IPS-20b (cell line): Measurements from ENCODE around the gene AHSG.
"Not testable (repeated sequence)": the region's sequence is repeated elsewhere in the genome, so short reads cannot be mapped to it uniquely, and the experiment has no call there.

Source experiments
- H3K27ac ChIP-seq: one replicate; pipeline ENCODE4 v1.5.1; 2013; ENCODE audit warnings: low read length
- H3K27me3 ChIP-seq: 2 replicates; pipeline ENCODE4 v1.6.1; 2013; ENCODE audit warnings: mild to moderate bottlenecking, low read length, inconsistent platforms; ENCODE audit not compliant: insufficient read depth
- H3K36me3 ChIP-seq: 2 replicates; pipeline ENCODE4 v1.6.1; 2013; ENCODE audit warnings: low read depth, mild to moderate bottlenecking, inconsistent platforms, low read length, moderate library complexity; ENCODE audit not compliant: insufficient read depth
- H3K4me1 ChIP-seq: 2 replicates; pipeline ENCODE4 v1.6.1; 2013; ENCODE audit warnings: mild to moderate bottlenecking, control low read depth, inconsistent platforms, low read length, moderate library complexity; ENCODE audit not compliant: insufficient read depth
- H3K4me3 ChIP-seq: 2 replicates; pipeline ENCODE4 v1.5.1; 2013; ENCODE audit warnings: mild to moderate bottlenecking, low read length, inconsistent platforms
- H3K9ac ChIP-seq: 2 replicates; pipeline ENCODE4 v1.6.1; 2013; ENCODE audit warnings: low read depth, mild to moderate bottlenecking, inconsistent platforms, low read length, moderate library complexity
- H3K9me3 ChIP-seq: 2 replicates; pipeline ENCODE4 v1.6.1; 2013; ENCODE audit warnings: mild to moderate bottlenecking, low read depth, low read length, inconsistent platforms; ENCODE audit not compliant: insufficient read depth

The AHSG gene

DNA sequence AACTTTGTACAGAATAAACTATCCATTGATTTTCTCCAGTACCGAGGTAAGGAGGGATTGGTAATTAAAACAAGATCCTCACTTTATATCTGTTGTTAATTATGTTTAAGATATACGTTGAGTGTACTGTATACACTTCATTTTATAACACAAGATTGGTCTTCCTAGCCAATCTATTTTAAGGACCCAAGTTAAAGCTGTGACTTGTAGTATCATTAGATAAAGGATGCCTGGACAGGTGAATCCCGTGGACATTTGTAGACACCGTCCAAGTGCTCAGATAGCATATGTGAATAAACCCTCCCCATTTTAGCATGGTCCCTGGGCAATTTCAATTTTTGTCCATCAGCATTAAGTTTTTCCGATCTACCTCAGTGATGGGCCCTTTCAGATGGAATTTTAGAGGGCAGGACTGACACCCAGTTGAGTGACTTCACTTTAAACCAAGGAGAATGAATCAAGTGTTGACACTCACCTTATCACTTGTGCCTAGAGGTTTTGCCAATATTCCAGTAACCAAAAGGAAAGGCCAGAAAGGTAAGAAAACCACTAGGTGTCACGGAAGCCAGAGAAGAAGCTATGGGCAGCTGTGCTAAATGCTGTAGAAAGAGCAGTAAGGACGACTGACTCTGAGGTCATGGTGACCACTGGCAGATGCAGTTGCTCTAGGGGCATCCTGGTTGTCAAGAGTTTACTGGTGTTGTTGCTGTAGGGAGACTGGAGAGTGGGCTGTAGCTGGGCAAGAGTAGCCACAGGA, 9.2 kb downstream of the AHSG start:
- no peak overlapping the region for H3K27ac ChIP-seq
- no peak overlapping the region for H3K9ac ChIP-seq
- H3K4me3 ChIP-seq = no peak overlapping the region
- peaks cover 15% of the 10 kb centered on the region for H3K27me3 ChIP-seq
- H3K9me3 ChIP-seq = no peaks in the 10 kb centered on the region
- no peaks in the 10 kb centered on the region for H3K4me1 ChIP-seq
- H3K36me3 ChIP-seq = no peaks in the 10 kb centered on the region

DNA sequence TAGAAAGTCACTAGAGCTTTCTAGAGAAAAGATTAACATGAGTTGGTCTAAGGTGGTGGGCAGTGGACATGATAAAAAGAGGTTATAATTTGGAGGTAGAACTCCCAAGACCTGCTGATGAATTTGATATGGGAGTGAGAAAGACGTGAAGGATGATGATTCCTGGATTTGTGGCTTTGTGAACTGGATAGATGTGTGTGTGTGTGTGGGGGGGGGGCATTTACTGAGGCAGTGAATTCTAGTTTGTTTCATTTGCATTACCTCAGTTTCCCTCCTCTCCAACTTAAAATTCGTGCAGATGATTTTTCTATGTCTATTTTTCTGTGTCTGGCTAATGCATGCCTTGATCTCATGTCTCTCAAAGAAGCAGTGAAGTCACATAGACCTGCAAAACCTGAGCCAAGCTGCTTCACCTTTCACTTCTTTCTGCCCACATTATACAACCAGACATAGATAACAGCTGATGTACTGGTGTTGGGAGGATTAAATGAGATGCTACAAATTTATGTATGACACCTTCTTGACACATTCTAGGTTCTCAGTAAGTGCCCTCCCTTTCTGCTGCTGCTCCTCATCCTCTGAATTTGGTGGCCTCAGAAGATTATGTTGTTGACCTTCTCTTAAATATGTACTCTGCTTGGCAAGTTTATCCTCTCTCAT, 9.9 kb downstream of the AHSG start:
- Histone ChIP-seq H3K36me3 (no peaks in the 10 kb centered on the region), H3K27me3 (peaks cover 8% of the 10 kb centered on the region), H3K4me3 (no peak overlapping the region), H3K27ac (no peak overlapping the region), H3K4me1 (no peaks in the 10 kb centered on the region), H3K9me3 (no peaks in the 10 kb centered on the region), H3K9ac (no peak overlapping the region)

DNA sequence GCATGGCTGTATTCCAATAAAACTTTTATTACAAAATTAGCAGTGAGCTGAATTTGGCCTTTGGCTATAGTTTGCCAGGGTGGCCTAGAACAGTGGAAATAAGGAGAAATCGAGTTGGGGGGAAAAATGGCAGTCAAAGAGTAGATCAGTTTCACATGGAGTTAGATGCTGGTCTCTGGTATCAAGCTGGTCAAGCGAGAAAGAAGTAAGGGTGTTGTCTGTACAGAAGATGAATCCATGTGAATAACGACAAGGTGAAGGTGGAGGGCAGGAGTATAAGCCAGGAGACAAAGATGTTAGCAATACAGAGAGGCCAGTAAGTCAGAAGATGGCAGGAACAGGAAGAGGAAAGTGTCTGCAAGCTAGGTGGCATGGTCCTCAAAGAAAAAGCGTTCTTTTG, 11.7 kb downstream of the AHSG start:
- H3K9me3 ChIP-seq = no peaks in the 10 kb centered on the region
- no peak overlapping the region for H3K9ac ChIP-seq
- no peaks in the 10 kb centered on the region for H3K36me3 ChIP-seq
- no peak overlapping the region for H3K4me3 ChIP-seq
- no peaks in the 10 kb centered on the region for H3K4me1 ChIP-seq
- H3K27ac ChIP-seq = no peak overlapping the region
- H3K27me3 ChIP-seq = no peaks in the 10 kb centered on the region

DNA sequence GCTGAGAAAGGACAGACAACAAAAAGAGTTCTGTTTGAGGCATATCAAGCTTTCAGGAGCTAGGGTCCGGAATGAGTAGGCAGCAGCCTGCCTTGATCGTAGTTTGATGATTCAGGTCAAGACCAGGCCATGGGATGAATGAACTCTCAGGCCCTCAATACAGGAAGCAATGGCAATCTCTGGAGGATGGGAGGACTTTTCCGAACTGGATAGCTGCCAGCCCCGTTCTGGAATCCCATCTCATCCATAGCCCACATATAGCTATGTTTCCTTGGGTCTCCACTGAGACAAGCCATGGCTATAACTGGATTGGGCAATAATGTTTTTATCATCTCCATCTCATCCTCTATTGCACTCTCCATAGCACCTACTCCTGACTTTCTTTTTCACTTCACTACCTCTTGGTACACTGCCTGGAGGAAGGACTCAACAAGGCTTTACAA, 12.8 kb downstream of the AHSG start:
- Histone ChIP-seq H3K4me1 (no peaks in the 10 kb centered on the region), H3K36me3 (no peaks in the 10 kb centered on the region), H3K9ac (no peak overlapping the region), H3K27me3 (no peaks in the 10 kb centered on the region), H3K27ac (no peak overlapping the region), H3K4me3 (no peak overlapping the region), H3K9me3 (no peaks in the 10 kb centered on the region)

DNA sequence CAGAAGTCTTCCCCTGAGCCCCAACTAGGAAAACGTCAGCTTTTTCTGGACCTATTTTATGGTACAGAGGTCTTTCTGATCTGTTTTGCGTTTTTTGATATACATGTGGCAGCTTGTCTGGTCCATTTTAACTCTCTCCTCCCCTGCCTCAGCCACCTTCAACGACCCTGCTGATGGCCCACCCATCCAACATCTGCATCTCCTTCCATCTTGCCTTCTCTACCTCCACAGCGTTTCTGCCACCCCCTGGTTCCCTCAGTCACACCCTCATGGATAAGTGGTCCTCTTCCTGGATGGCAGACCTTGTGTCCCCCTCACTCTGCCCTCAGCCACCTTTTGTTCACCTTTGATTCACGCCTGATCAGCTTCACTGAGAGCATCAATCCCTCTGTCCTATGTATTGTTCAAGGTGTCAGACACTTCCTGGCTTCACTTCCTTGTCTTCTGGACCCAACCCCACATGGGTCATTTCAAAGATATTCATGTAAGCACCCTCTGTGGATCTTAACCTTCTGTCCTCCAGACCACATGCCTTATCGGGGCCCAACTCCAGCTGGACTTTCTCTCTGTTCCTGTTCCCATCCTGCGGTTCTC, 13.5 kb downstream of the AHSG start:
- no peak overlapping the region for H3K27ac ChIP-seq
- H3K9me3 ChIP-seq = no peaks in the 10 kb centered on the region
- H3K27me3 ChIP-seq = no peaks in the 10 kb centered on the region
- no peaks in the 10 kb centered on the region for H3K4me1 ChIP-seq
- no peaks in the 10 kb centered on the region for H3K36me3 ChIP-seq
- H3K9ac ChIP-seq = no peak overlapping the region
- no peak overlapping the region for H3K4me3 ChIP-seq

DNA sequence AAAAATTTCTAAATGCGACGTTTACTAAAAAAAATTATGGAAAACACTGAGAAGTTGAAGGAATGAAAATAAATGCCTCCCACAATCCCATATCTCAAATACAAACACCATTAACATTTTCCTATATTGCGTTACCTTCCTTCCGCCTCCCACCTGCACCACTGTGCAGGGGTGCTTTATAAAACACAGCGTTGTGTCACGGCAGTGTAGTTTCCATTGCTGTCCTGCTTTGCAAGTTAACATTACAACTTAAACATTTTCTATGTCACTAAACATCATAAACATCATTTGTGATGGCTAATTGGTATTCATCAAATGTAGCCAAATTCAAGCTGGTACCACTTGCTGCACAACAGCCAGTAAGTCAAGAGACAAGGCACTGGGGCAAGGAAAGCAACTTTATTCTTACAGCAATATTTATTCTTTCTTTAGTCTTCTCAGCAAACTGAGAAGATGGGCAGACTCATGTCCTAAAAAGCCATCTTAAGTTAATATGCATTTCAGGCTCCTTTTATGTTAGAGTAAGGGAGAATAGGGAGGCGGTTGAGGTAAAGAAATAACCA, 15.1 kb downstream of the AHSG start:
- Histone ChIP-seq H3K9me3 (no peaks in the 10 kb centered on the region), H3K4me1 (no peaks in the 10 kb centered on the region), H3K27me3 (no peaks in the 10 kb centered on the region), H3K4me3 (no peak overlapping the region), H3K27ac (no peak overlapping the region), H3K9ac (no peak overlapping the region), H3K36me3 (no peaks in the 10 kb centered on the region)

DNA sequence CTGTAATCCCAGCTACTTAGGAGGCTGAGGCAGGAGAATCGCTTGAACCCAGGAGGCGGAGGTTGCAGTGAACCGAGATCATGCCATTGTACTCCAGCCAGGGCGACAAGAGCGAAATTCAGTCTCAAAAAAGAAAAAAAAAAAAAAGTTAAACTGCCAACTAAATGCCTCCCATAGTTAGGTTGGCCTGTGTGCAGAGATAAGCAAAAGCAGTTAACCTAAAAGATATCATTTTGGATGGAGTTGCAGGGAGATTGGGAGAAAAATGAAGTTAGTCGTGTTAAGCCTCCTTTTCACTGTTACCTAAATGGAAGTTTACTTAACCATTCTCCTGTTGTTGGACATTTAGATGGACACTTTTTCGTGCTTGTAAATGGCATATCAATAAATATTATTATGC, 15.9 kb downstream of the AHSG start:
- H3K36me3 ChIP-seq = no peaks in the 10 kb centered on the region
- no peaks in the 10 kb centered on the region for H3K4me1 ChIP-seq
- H3K27ac ChIP-seq = no peak overlapping the region
- H3K27me3 ChIP-seq = no peaks in the 10 kb centered on the region
- H3K4me3 ChIP-seq = no peak overlapping the region
- no peak overlapping the region for H3K9ac ChIP-seq
- H3K9me3 ChIP-seq = no peaks in the 10 kb centered on the region

DNA sequence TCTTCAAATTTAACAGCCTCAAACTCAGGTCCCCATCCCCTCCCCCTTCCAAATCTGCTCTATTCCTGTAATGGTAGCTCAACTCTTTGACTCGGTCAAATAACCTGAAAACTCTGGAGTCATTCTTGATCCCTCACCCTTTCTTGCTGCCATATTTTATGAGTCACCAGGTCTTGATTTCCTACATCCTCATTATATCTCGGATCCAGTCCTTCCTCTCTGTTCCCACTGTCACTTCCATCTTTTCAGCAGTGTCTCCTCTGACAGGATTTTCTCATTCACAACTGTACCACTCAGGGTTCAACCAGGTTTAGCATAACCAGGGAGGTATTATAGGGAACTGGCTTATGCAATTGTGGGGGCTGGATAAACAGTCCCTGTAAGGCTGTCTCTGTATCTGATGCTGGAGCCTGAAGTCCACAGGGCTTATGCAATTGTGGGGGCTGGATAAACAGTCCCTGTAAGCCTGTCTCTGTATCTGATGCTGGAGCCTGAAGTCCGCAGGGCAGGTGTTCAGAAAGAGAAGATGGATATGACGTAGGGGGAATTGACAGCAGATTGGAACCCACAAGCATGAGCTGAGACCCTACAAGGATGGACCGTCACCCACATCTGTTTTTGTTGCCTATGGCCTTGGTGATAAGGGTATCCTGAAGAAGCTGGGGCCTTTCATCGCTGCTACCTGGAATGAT, 18.2 kb downstream of the AHSG start:
- Histone ChIP-seq H3K9me3 (no peaks in the 10 kb centered on the region), H3K4me1 (no peaks in the 10 kb centered on the region), H3K9ac (no peak overlapping the region), H3K4me3 (no peak overlapping the region), H3K27ac (no peak overlapping the region), H3K36me3 (no peaks in the 10 kb centered on the region), H3K27me3 (no peaks in the 10 kb centered on the region)

DNA sequence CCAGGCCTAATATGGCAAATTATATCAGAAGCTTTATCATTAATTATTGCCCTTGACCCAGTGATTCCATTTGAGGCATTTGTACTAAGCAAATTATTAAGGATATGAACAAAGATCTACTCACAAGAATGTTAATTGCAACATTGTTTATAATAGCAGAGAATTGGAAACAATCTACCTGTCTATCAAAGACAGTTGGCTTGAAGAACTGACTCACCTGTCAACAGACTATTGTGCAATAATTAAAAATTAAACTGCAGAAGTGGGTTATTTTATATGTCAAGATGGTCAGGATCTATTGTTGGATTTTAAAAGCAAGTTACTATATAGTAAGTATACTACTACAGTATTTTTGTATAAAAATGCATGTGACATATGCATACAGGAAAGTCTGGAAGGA, 20.6 kb downstream of the AHSG start:
- H3K9me3 ChIP-seq = no peaks in the 10 kb centered on the region
- no peaks in the 10 kb centered on the region for H3K27me3 ChIP-seq
- H3K4me3 ChIP-seq = no peak overlapping the region
- no peak overlapping the region for H3K27ac ChIP-seq
- no peaks in the 10 kb centered on the region for H3K36me3 ChIP-seq
- no peak overlapping the region for H3K9ac ChIP-seq
- no peaks in the 10 kb centered on the region for H3K4me1 ChIP-seq

DNA sequence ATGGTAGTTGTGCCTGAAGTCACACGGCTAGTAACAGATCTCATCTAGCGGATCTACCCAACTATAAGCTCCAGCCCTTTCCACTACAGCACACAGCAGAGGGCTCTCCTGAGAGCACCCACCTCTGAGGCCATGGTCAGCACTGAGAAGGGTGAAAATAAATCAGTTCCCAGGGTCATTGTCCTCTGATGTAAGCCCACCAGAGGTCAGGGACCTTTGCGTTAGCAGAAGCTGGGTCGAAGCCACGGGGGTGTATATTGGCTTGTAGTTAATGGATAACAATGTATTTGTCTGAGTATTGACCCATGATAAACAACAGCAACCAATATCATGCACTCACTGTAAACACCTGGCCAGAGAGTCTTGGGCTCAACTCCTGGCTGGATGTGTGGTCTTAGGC, 21.3 kb downstream of the AHSG start:
- not testable (repeated sequence) for H3K4me1 ChIP-seq, H3K27ac ChIP-seq, H3K36me3 ChIP-seq, H3K9me3 ChIP-seq, H3K9ac ChIP-seq, H3K27me3 ChIP-seq, H3K4me3 ChIP-seq

DNA sequence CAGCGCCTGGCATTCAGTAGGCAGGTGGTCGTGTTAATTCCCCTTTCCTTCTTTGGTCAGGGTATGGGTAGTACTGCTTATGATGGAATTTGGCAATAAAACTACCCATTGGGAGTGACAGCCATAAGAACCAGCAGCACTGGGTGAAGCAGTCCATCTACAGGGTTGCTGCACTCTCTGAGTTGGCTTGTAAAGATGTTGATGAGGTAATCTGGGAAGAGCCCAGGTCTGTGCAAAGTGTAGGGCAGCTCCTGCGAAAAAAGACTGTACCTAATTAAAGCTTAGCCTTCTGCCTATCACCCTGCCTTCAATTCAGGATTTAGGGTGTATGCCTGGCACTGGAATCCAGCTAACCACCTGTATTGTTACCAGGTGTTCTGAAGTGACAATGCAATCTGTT, 22.7 kb downstream of the AHSG start:
- H3K4me1 ChIP-seq = peaks cover 4% of the 10 kb centered on the region
- H3K27ac ChIP-seq = no peak overlapping the region
- no peak overlapping the region for H3K4me3 ChIP-seq
- H3K27me3 ChIP-seq = no peaks in the 10 kb centered on the region
- H3K9me3 ChIP-seq = no peaks in the 10 kb centered on the region
- H3K9ac ChIP-seq = no peak overlapping the region
- no peaks in the 10 kb centered on the region for H3K36me3 ChIP-seq
